HepG2 (cell line): ENCODE results near the gene SVBP. TPM values are rescaled to one million over a fixed set of nuclear protein-coding genes. Genes with fewer than 3 reads are reported as not detected.
A peak's percentile ranks its signal among the peaks of the same experiment; 100 is the strongest.

Experiments used
- BRCA1 ChIP-seq: sonication (generic); formaldehyde crosslinking; IDR thresholded peaks from 2 replicates; pipeline ENCODE4 v1.4.0; 2020; ENCODE audit warnings: missing genetic modification reagents
- FOXK1 ChIP-seq: sonication (generic); formaldehyde crosslinking; IDR thresholded peaks from 2 replicates; pipeline ENCODE4 v1.4.0; 2020; ENCODE audit warnings: low read depth, missing genetic modification reagents, borderline replicate concordance
- ISL2 ChIP-seq: sonication (generic); formaldehyde crosslinking; IDR thresholded peaks from 2 replicates; pipeline ENCODE4 v1.5.0; 2020; ENCODE audit warnings: missing genetic modification reagents
- KAT7 ChIP-seq: IDR thresholded peaks from 2 replicates; pipeline ENCODE4 v1.6.1; 2018; ENCODE audit warnings: borderline replicate concordance, missing compliant biosample characterization
- MAFK ChIP-seq, 2 experiments: IDR thresholded peaks in 1 of 2; conservative IDR thresholded peaks in 1 of 2; 2 replicates each; pipeline ENCODE4 v1.6.1; 2011; ENCODE audit warnings: improper control_type of control experiment in 2 of 2, low read length in 2 of 2
- NR2F1 ChIP-seq, 2 experiments: fragments of 450-650 bp in 1 of 2; formaldehyde crosslinking in 1 of 2; IDR thresholded peaks; 2 replicates each; pipeline versions ENCODE4 v1.5.0 to v1.6.1; 2016 to 2020; ENCODE audit warnings: mild to moderate bottlenecking in 1 of 2, missing compliant biosample characterization in 1 of 2, missing genetic modification reagents in 1 of 2, moderate library complexity in 1 of 2
- PCBP2 ChIP-seq: fragments of 200-400 bp; formaldehyde crosslinking; optimal IDR thresholded peaks from 2 replicates; pipeline ENCODE3; 2018; ENCODE audit warnings: low read length, low read depth; ENCODE audit not compliant: poor library complexity, severe bottlenecking
- PHF8 ChIP-seq: sonication (generic); formaldehyde crosslinking; IDR thresholded peaks from 2 replicates; pipeline ENCODE4 v1.5.0; 2020; ENCODE audit warnings: missing genetic modification reagents
- SAP130 ChIP-seq: IDR thresholded peaks from 2 replicates; pipeline ENCODE4 v1.6.1; 2016; ENCODE audit warnings: low read depth
- XBP1 ChIP-seq: sonication (generic); formaldehyde crosslinking; IDR thresholded peaks from 2 replicates; pipeline ENCODE4 v1.5.0; 2020; ENCODE audit warnings: missing genetic modification reagents
- ZFX ChIP-seq: sonication (generic); formaldehyde crosslinking; IDR thresholded peaks from 2 replicates; pipeline ENCODE4 v1.4.0; 2020; ENCODE audit warnings: mild to moderate bottlenecking, low read depth, missing genetic modification reagents, moderate library complexity
- ZNF343 ChIP-seq: sonication (generic); formaldehyde crosslinking; IDR thresholded peaks from 2 replicates; pipeline ENCODE4 v1.4.0; 2020; ENCODE audit warnings: mild to moderate bottlenecking, missing genetic modification reagents
- ZNF430 ChIP-seq: sonication (generic); formaldehyde crosslinking; IDR thresholded peaks from 2 replicates; pipeline ENCODE4 v1.9.0; 2021; ENCODE audit warnings: mild to moderate bottlenecking, missing genetic modification reagents
- ZNF496 ChIP-seq: sonication (generic); formaldehyde crosslinking; IDR thresholded peaks from 2 replicates; pipeline ENCODE4 v1.8.1; 2023; ENCODE audit warnings: mild to moderate bottlenecking, moderate library complexity, missing genetic modification reagents; ENCODE audit not compliant: insufficient replicate concordance
- ZNF572 ChIP-seq: sonication (generic); formaldehyde crosslinking; IDR thresholded peaks from 2 replicates; pipeline ENCODE4 v1.5.1; 2020; ENCODE audit warnings: mild to moderate bottlenecking, missing genetic modification reagents
- ZNF747 ChIP-seq: sonication (generic); formaldehyde crosslinking; IDR thresholded peaks from 2 replicates; pipeline ENCODE4 v1.8.1; 2023; ENCODE audit warnings: missing genetic modification reagents, mild to moderate bottlenecking, borderline replicate concordance
- ZSCAN21 ChIP-seq: sonication (generic); formaldehyde crosslinking; IDR thresholded peaks from 2 replicates; pipeline ENCODE4 v1.8.0; 2022; ENCODE audit warnings: mild to moderate bottlenecking, missing genetic modification reagents, moderate library complexity, borderline replicate concordance
- polyA plus RNA-seq, 8 experiments: library from polyadenylated mRNA; depleted of rRNA in 3 of 8; stranded (reverse) in 7 of 8; unstranded in 1 of 8; fragments of >200 nt; fragmentation: Illumina TruSeq in 4 of 8; extraction: Trizol in 4 of 8; gene quantifications; 2 replicates each; pipeline versions ENCODE4 v1.2.1 to v1.2.3, GENCODE V29; 2011 to 2016; ENCODE audit warnings: low read depth in 4 of 8, missing spikeins in 1 of 8, mixed read lengths in 1 of 8; ENCODE audit not compliant: insufficient read depth in 1 of 8
- total RNA-seq, 5 experiments: library from RNA; depleted of rRNA; stranded (reverse); fragments of >200 nt; fragmentation: Illumina TruSeq; extraction: Trizol; gene quantifications; 2 replicates each; pipeline ENCODE4 v1.2.3, GENCODE V29; 2016; ENCODE audit warnings: low read depth in 1 of 5
- TF ChIP-seq, protein P1 (sequence below): sonication (generic); formaldehyde crosslinking; IDR thresholded peaks from 2 replicates; pipeline ENCODE4 v1.9.0; 2022; ENCODE audit warnings: low read depth, missing genetic modification reagents
- TF ChIP-seq, protein P2 (sequence below): sonication (generic); formaldehyde crosslinking; IDR thresholded peaks from 2 replicates; pipeline ENCODE4 v1.4.0; 2020; ENCODE audit warnings: missing genetic modification reagents
- TF ChIP-seq, protein P3 (sequence below): fragments of 450-650 bp; IDR thresholded peaks from 2 replicates; pipeline ENCODE4 v1.6.1; 2017
- TF ChIP-seq, protein P4 (sequence below): sonication (generic); formaldehyde crosslinking; IDR thresholded peaks from 2 replicates; pipeline ENCODE4 v1.4.0; 2020; ENCODE audit warnings: mild to moderate bottlenecking, missing genetic modification reagents
- TF ChIP-seq, protein P5 (sequence below): IDR thresholded peaks from 2 replicates; pipeline ENCODE4 v1.6.1; 2018; ENCODE audit warnings: missing genetic modification reagents

The SVBP gene
- total and polyA plus RNA-seq, 2 of the 13 experiments (the other 11 are each of a cell fraction or from before 2014, with no cell fraction given): 28.8 to 48.2 TPM

DNA sequence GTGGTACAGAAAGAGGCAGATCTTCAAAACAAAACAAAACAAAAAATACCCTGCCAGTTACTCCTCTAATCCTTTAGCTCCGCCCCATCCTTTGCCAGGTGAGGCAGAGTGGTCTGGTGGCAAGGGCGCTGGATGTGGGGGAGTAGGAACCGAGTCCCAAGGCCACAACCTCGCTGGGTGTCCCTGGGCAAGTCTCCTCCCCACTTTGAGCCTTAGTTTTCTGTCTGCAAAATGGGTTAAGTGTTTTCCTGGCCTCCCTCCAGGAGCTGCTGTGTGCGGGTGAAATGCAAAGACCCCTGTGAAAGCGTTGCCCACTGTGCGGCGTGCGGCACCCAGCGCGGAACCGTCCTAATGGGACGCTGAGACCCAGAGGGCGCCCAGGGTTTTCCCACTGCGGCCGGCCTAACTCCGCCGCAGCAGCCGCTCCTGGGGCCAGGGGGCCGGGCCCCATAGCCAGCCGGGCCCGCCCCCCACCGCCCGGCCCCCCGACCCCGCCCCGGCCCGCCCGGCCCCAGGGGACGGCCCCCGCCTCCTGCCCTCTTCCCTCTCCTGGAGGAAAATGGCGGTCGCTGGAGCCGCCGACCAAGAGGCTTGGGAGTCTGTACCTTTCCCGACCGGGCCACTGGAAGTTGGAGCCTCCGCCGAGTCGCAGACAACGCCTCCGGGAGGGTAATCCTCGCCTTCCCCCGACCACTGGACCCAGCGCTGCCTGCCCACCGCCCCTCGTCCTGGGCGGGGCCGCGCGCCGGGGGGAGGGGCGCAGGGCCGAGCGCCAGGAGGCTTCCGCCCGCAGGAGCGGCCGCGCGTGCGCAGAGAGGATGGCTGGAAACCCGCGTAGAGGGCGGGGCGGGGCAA lies at the start of gene SVBP, which contains the start of gene ERMAP (continued):
- TF ChIP-seq ZSCAN21 (CRISPR knock-in tag) (0 out of 2 replicates have a peak, but pooled peaks have one; percentile 7), SAP130 (CRISPR knock-in tag) (peak; percentile 57), BRCA1 (CRISPR knock-in tag) (no peak), ZFX (CRISPR knock-in tag) (peak; percentile 65), FOXK1 (no peak), ZNF747 (CRISPR knock-in tag) (0 out of 2 replicates have a peak, but pooled peaks have one; percentile 10), NR2F1 (CRISPR knock-in tag; IDR thresholded peaks at IDR 0.05) (no peak), ZNF430 (no peak), ZNF572 (CRISPR knock-in tag) (no peak), PHF8 (peak; percentile 84), KAT7 (peak; percentile 28; the same call in 1 of the 2 replicates), MAFK (conservative IDR thresholded peaks at IDR 0.05 in 1 of 2, IDR thresholded peaks at IDR 0.05 in 1 of 2; ENCODE audit: low read length in 2 of 2) (no peak), XBP1 (CRISPR knock-in tag) (no peak), ZNF343 (CRISPR knock-in tag) (no peak), ISL2 (CRISPR knock-in tag) (no peak; the same call in 1 of the 2 replicates), PCBP2 (no peak), ZNF496 (CRISPR knock-in tag) (no peak)
- TF ChIP-seq, protein P1, sequence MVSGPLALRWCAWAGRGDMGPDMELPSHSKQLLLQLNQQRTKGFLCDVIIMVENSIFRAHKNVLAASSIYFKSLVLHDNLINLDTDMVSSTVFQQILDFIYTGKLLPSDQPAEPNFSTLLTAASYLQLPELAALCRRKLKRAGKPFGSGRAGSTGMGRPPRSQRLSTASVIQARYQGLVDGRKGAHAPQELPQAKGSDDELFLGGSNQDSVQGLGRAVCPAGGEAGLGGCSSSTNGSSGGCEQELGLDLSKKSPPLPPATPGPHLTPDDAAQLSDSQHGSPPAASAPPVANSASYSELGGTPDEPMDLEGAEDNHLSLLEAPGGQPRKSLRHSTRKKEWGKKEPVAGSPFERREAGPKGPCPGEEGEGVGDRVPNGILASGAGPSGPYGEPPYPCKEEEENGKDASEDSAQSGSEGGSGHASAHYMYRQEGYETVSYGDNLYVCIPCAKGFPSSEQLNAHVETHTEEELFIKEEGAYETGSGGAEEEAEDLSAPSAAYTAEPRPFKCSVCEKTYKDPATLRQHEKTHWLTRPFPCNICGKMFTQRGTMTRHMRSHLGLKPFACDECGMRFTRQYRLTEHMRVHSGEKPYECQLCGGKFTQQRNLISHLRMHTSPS (CRISPR knock-in tag): no peak
- TF ChIP-seq, protein P2, sequence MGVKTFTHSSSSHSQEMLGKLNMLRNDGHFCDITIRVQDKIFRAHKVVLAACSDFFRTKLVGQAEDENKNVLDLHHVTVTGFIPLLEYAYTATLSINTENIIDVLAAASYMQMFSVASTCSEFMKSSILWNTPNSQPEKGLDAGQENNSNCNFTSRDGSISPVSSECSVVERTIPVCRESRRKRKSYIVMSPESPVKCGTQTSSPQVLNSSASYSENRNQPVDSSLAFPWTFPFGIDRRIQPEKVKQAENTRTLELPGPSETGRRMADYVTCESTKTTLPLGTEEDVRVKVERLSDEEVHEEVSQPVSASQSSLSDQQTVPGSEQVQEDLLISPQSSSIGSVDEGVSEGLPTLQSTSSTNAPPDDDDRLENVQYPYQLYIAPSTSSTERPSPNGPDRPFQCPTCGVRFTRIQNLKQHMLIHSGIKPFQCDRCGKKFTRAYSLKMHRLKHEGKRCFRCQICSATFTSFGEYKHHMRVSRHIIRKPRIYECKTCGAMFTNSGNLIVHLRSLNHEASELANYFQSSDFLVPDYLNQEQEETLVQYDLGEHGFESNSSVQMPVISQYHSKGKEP (CRISPR knock-in tag): no peak
- TF ChIP-seq, protein P3, sequence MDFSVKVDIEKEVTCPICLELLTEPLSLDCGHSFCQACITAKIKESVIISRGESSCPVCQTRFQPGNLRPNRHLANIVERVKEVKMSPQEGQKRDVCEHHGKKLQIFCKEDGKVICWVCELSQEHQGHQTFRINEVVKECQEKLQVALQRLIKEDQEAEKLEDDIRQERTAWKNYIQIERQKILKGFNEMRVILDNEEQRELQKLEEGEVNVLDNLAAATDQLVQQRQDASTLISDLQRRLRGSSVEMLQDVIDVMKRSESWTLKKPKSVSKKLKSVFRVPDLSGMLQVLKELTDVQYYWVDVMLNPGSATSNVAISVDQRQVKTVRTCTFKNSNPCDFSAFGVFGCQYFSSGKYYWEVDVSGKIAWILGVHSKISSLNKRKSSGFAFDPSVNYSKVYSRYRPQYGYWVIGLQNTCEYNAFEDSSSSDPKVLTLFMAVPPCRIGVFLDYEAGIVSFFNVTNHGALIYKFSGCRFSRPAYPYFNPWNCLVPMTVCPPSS: no peak
- TF ChIP-seq, protein P4, sequence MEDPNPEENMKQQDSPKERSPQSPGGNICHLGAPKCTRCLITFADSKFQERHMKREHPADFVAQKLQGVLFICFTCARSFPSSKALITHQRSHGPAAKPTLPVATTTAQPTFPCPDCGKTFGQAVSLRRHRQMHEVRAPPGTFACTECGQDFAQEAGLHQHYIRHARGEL: no peak
- TF ChIP-seq, protein P5, sequence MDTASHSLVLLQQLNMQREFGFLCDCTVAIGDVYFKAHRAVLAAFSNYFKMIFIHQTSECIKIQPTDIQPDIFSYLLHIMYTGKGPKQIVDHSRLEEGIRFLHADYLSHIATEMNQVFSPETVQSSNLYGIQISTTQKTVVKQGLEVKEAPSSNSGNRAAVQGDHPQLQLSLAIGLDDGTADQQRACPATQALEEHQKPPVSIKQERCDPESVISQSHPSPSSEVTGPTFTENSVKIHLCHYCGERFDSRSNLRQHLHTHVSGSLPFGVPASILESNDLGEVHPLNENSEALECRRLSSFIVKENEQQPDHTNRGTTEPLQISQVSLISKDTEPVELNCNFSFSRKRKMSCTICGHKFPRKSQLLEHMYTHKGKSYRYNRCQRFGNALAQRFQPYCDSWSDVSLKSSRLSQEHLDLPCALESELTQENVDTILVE (CRISPR knock-in tag): peak; percentile 14; the same call in 1 of the 2 replicates
